Activated CD8-positive, alpha-beta memory T cell treated with anti-CD3 and anti-CD28 coated beads for 36 hours (primary cell): ENCODE results near the gene CKAP4. TPM values are rescaled to one million over a fixed set of nuclear protein-coding genes. Genes with fewer than 3 reads are reported as not detected.

Experiments
- CTCF ChIA-PET: fragments of 350-600 bp; sonication (Branson Sonifier 250); formaldehyde crosslinking; loops from one replicate; lab custom pipeline; 2021; ENCODE audit warnings: antibody characterized with exemption; lab: Charles Lee
- POLR2A ChIA-PET: fragments of 350-600 bp; sonication (Branson Sonifier 250); formaldehyde crosslinking; loops from one replicate; lab custom pipeline; 2021; ENCODE audit warnings: antibody characterized with exemption; lab: Charles Lee
- total RNA-seq, 2 experiments: library from RNA; stranded (reverse); gene quantifications; one replicate each; pipeline ENCODE4 v1.2.3, GENCODE V29; 2021

CKAP4 gene
- total RNA-seq, 2 experiments from 2014 or later: 14.2 to 15.3 TPM

DNA sequence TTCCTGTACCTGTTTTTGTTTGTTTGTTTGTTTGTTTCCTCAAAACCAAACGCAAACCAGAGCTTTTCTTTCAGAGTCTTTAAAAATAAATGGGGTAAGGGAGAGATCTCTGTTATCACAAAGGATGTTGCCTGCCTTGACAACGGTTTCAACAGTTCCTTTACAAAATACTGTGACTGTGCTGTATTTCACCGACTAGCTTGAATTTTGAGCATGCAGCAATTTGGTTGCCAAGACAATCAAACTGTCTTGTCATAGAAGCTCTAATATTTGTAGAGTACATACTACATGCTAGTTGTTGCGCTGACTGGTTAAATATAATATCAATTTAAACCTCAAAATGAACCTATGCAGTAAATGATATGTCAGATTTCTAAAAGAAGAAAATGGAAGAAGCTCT is 32.3 kb upstream of the CKAP4 start:
- ChIA-PET POLR2A (no interaction called here), CTCF (interaction anchor here (1.0 kb wide), 1 partner anchor 12 kb away, joined by 3 read pairs; no protein-coding TSS in a partner anchor)

DNA sequence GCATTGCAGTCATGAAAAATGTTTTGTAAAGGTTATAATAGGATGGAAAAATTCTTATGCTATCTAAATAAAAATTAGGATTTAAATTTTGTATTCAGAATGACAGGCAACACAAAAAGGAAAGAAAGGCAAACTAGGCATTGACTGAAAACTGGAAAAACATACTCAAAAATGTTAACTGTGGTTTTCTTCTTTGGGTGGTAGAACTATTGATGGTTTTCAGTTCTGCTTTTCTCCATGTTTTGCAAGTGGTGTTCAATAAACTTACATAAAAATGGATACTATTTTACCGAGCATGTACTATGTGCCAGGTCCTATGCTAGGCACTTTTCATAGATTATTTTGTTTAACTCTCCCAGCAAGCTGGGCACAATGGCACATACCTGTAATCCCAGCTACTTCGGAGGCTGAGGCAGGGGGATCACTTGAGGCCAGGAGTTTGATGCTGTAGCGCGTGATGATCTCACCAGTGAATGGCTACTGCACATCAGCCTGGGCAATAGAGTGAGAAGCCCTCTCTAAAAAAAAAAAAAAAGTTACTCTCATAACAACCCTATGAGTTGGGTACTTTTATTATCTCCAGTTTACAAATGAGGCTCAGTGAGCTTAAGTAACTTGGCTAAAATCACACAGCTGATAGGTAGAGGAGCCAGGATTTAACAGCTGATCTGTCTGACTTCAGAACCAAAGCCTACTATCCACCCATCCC is 28.4 kb upstream of the CKAP4 start:
- ChIA-PET POLR2A (no interaction called here), CTCF (interaction anchor here (0.6 to 0.7 kb wide), 2 partner anchors 16 to 607 kb away, joined by 3 read pairs; no protein-coding TSS in a partner anchor)

- CTCF ChIA-PET: no interaction called here
- POLR2A ChIA-PET: no interaction called here
Measured at GRCh38 chr12:106275458-106275857, 27.6 kb upstream of the CKAP4 start.

- ChIA-PET POLR2A (no interaction called here), CTCF (no interaction called here)
Measured at GRCh38 chr12:106274575-106275121, 26.8 kb upstream of the CKAP4 start.

DNA sequence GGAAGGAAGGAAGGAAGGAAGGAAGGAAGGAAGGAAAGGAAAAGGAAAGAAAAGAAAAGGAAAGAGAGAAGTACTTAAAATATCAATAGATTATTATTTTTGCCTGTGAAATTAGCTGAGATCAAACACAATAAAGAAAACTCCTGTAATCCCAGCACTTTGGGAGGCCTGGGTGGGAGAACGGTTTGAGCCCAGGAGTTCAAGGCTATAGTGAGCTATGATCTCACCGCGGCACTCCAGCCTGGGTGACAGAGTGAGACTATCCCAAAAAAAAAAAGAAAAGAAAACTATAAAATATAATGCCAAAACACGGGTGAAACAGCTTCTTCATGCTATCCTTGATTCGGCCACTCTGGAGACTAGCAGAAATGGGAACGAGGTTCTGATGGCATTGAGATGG is 26.2 kb upstream of the CKAP4 start:
- CTCF ChIA-PET: no interaction called here
- POLR2A ChIA-PET: no interaction called here

DNA sequence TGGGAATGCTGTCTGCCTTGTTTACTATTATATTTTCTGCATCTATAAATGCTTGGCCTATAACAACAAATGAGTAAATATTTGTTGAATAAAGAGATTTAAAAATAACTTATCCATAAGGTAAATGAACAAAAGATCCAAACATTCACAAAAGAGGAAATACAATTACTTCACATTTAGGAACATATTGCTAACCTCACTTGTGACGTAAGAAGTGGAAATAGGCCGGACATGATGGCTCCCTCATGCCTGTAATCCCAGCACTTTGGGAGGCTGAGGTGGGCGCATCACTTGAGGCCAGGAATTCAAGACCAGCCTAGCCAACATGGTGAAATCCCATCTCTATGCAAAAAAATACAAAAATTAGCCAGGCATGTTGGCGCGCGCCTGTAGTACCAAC is 25.7 kb upstream of the CKAP4 start:
- POLR2A ChIA-PET: no interaction called here
- CTCF ChIA-PET: no interaction called here

- ChIA-PET POLR2A (no interaction called here), CTCF (no interaction called here)
Measured at GRCh38 chr12:106271575-106272505, 24.0 kb upstream of the CKAP4 start.

- POLR2A ChIA-PET: no interaction called here
- CTCF ChIA-PET: interaction anchor here (1.1 kb wide), 1 partner anchor 10 kb away, joined by 3 read pairs; no protein-coding TSS in a partner anchor
Measured at GRCh38 chr12:106269150-106269771, 21.4 kb upstream of the CKAP4 start.

- CTCF ChIA-PET: no interaction called here
- POLR2A ChIA-PET: no interaction called here
Measured at GRCh38 chr12:106267535-106267934, 19.7 kb upstream of the CKAP4 start.

GRCh38 chr12:106265116-106265515 is 17.3 kb upstream of the CKAP4 start:
- ChIA-PET POLR2A (no interaction called here), CTCF (no interaction called here)

DNA sequence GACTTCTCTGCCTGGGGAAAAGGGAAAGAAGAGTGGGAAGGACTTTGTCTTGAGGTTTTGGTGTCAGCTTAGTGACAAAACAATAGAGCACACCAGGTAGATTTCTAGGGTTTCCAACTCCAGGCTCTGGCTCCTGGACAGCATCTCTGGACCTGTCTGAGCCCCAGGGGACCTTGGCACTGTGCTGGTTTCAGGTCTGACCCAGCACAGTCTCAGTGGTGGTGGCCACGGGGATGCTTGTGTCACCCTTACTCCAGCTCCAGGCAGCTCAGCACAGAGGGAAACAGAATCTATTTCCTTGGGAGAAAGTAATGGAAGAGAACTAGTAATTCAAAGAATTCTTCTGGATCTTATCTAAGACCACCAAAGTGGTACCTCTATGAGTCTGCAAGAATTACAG is 11.1 kb upstream of the CKAP4 start:
- POLR2A ChIA-PET: no interaction called here

GRCh38 chr12:106258226-106258625 is 10.4 kb upstream of the CKAP4 start:
- CTCF ChIA-PET: no interaction called here
- POLR2A ChIA-PET: no interaction called here

More for the DNA sequence above, 11.1 kb upstream of the CKAP4 start:
- CTCF ChIA-PET: no interaction called here

DNA sequence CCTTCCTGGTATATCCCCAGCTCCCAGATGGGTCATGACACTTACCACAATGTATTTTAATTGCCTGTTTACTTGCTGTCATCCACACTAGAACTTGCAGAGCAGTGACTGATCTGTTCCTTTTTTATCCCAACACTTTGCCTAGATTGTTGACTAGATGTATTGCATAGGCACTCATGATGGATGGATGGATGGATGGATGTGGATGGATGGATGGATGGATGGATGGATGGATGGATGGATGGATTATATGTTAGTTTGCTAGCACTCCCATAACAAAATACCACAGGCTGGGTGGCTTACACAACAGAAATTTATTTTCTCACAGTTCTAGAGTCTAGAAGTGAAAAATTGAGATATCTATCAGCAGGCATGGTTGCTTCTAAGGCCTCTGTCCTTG is 8.7 kb upstream of the CKAP4 start:
- ChIA-PET POLR2A (no interaction called here), CTCF (no interaction called here)

DNA sequence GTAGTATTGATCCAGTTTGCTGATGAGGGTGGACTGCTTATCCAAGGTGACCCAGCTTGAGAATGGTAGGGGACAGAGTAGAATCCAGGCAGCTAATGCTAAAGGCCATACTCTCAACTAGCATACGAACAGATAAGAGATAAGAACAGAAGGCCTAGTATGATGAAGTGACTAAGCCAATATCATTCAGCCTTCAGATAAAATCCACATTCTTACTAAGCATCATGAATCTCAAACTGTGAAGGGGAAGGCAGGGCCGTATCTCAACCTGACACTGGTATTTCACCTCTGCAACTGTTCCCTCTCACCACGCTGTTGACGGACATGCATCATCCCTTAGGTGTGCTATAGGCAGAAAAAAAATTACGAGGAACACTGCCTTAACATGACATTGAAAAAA is 8.1 kb upstream of the CKAP4 start:
- POLR2A ChIA-PET: no interaction called here
- CTCF ChIA-PET: no interaction called here

GRCh38 chr12:106255493-106255892 is 7.7 kb upstream of the CKAP4 start:
- ChIA-PET CTCF (no interaction called here), POLR2A (no interaction called here)

DNA sequence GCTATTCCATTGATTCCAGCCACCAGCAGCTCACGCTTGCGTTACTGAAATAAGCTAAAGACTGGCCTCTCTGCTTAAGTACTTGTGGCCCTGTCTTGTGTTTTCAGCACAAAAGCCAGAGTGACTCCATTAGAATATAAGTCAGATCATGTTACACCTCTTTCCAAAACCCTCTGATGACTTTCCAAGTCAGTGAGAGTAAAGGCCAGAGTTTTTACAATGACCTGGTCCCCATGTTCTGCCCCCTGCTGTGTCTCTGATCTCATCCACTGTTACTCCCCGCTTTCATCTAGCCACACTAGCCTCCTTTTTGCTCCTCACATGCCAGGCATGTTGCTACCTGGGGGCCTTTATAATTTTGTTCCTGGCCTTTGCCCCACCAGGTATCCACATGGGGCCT is 6.9 kb upstream of the CKAP4 start:
- POLR2A ChIA-PET: no interaction called here
- CTCF ChIA-PET: no interaction called here

DNA sequence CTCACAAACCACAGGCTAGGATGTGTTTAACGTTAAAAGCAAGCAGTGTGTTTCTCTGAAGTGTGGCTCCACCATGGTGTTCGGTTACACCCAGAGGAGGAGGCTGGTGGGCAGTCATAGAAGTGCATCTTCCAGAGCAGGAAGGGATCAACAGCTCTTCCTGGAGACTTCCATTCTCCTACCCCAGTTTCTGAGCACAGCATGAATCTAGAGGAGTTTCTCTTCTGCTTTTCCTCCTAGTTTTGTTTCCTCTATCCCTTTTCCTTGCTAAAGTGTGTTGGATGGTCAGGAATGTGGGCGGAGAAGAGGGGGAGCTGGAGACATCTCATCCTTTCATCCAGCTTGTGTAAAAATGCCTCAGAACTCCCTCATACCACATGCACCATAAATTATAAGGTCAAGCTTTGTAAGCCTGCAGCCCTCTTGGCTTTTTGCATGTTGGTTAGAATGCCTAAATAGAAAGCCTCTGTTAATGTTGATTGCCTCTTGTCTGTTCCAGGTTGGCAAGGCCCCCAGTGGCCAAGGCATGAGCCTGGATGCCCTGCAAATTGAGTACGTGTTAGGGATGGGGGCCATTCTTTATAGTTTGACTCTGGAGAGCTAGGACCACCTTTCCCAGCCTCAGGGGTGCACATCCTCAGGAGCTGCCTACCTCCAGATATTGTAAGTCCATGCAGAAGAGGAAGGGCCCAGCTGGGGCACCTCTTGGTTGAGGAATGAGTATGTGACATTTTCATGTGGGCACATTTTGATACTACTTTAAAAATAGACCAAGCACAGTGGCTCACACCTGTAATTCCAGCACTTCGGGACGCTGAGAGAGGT is 4.0 kb upstream of the CKAP4 start:
- ChIA-PET POLR2A (no interaction called here), CTCF (no interaction called here)

GRCh38 chr12:106249411-106250135 is 1.8 kb upstream of the CKAP4 start:
- ChIA-PET CTCF (interaction anchor here (0.9 kb wide), 1 partner anchor 41 kb away, joined by 3 read pairs; no protein-coding TSS in a partner anchor), POLR2A (no interaction called here)
